GM18909 (cell line): ENCODE data around the gene ERBIN.

Experiments
- ATAC-seq: cut with Tn5 transposase; IDR thresholded peaks from one replicate; pipeline ENCODE4 v1.9.1; 2021; ENCODE audit warnings: mild to moderate bottlenecking; ENCODE audit not compliant: unreplicated experiment, poor library complexity

ERBIN gene

GRCh38 chr5:65916066-65916465 is 10.3 kb upstream of the ERBIN start:
- ATAC-seq = no peak

DNA sequence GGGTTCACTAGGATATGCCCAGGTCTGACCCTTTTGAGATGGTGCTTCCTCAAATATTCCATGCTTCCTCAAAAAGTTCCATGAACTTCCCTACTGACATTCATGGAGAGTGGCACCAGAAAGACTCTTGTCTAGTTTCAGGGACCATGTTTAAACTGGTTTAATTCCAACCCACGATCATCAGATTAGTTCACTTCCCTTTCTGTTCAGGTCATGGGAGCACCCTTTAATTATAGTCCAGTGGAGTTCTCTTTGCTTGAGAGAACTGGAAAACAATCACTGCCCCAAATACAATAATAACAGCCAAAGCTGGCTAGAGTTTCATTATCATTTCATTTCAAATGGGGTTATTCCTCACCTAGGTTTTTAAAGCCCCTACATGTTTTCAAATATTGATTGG is 9.7 kb upstream of the ERBIN start:
- no peak for ATAC-seq

- no peak for ATAC-seq
These were observed 6.6 kb upstream of the ERBIN start for GRCh38 chr5:65919773-65920172.

GRCh38 chr5:65923339-65923738 is 3.0 kb upstream of the ERBIN start:
- no peak for ATAC-seq

GRCh38 chr5:65924366-65925043 is 1.9 kb upstream of the ERBIN start:
- ATAC-seq = no peak

GRCh38 chr5:65925044-65925600 is 1.3 kb upstream of the ERBIN start:
- peak; percentile 61 for ATAC-seq

DNA sequence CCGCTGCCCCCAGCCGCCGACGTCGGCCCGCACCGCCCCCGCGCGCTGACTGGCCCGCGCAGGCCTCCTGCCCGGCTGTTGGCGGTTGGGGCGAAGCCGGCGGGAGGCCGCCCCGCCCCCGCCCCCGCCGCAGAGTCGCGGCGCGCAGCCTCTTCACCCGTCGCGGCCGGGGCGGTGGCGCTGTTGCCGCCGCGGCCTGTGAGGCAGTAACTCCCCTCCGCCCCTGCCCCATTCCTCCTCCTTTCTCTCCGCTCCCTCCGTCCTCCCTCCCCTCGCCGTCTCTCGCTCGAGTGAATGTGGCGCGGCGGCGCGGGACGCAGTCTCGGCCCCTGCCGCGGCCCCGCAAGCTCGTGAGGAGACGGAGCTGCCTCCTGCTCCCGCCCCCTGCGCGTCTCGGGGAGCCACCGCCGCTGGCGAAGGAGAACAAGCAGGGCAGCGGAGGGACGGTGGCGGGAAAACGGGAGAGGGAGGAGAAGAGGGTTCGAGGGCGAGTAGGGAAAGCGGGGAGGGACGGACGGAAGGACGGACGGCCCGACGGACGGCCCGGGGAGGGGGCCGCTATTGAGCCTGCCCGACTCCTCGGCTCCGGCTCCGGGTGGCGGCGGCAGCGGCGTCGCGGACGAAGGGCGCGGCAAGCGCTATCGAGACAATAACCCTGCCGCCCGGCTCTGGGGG is 637 bp upstream of the ERBIN start:
- peak; percentile 70 for ATAC-seq

GRCh38 chr5:65926893-65927292 is 518 bp downstream of the ERBIN start:
- ATAC-seq = no peak

DNA sequence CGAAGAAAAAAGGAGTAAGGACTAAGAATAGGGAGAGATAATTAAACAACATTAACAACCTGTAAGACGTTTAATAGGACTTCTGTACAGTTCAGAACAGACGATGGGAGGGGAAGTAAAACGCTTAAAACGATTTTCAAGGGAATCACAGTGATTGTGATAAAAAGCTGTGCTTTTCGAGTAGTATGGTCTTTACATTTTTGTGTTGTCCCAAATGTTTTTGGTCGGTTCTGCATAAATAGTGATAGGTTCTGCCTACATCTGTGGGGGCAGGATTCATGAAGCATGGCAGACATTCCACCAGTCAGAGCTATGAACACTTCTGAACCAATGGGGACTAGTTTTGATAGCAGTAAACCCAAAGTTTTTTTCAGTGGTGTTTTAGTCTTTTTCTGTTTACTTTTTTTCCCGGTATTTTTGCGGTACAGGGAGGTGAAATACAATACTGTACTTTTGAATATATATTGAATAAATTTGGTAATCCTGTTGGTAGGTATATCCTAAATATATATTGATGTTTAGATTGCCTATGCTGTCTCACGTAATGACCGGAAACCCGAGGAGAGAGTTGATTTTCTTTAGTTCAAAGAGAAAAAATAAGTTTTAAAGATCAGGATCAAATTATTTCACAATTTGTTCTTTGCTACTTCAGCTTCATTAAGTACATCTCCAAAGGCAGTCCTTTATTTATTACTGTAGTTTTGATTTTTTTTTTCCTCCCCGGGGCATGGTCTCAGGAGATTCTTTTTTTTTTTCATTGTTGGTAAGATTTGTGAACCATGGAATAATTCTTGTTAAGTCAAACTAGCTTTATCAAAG is 1.3 kb downstream of the ERBIN start:
- peak; percentile 28 for ATAC-seq

- no peak for ATAC-seq
These were observed 2.0 kb downstream of the ERBIN start for GRCh38 chr5:65928322-65928752.

DNA sequence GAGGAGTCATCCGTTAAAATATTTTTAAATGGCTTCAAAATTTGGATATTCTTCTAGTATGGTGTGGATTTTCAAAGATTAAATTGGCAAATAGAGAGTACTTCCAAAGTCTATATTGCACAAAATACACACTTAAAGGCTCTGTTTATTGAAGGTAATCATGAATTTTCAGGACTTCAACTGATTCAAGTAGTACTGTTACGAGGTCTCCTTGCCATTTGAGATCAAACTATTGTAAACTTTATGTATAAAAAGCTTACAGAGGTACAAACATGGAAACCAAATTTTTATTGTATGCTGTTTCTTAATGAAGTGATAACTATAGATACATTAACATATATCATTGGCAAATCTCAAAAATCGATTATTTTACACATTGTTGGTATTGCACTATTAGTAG is 2.5 kb downstream of the ERBIN start:
- ATAC-seq = no peak

DNA sequence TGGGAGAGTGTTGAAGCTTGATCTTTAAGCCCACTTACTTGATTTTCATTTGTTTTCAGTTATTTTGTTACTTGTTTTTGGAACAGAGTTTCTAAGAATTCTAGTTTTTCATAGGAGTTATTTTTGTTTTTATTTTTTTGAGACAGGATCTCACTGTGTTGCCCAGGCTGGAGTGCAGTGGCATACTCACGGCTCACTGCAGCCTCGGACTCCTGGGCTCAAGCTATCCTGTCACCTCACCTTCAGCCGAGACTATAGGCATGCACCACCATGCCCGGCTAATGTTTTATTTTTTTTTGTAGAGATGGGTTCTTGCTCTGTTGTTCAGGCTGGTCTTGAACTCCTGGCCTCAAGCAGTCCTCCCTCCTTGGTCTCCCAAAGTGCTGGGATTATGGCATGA is 6.3 kb downstream of the ERBIN start:
- ATAC-seq = no peak

DNA sequence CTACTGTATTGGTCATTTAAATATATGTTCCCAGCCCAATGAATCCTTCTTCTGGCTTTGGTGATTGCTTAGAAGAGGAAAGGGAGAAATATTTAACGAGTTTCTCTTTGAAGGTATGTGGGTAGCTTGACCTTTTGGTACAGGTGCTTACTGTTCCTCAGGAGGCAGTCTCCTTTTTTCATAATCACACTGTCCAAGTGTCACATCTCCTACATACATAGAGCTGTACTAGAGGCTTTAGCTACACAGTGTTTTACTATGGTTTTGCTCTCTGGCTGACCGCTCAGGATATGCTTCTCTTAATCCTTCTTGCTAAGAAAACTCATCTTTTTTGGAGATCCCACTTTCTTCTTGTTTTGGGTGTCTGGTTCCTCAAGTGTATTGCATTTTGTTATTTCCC is 6.9 kb downstream of the ERBIN start:
- ATAC-seq = no peak

- ATAC-seq = peak; percentile 93
These were observed 11.9 kb downstream of the ERBIN start for GRCh38 chr5:65938256-65938655.

- ATAC-seq = no peak
These were observed 17.4 kb downstream of the ERBIN start for GRCh38 chr5:65943771-65944170.

DNA sequence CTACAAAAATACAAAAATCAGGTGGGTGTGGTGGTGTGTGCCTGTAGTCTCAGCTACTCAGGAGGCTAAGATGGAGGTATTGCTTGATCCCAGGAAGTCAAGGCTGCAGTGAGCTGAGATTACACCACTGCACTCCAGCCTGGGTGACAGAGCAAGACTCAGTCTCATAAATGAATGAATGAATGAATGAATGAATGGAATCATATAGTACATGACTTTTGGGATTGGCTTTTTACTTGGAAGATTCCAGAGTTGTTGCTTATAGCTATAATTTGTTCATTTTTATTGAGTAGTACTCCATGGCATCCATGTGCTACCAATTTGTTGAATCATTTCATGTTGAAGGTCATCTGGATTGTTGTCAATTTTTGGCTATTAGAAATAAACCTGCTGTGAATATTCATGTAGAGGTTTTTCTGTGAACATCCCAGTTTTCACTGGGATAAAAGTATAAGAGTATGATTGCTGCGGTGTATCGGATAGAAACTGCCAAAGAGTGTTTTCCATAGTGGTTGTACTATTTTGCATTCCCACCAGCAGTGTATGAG is 19.9 kb downstream of the ERBIN start:
- no peak for ATAC-seq

DNA sequence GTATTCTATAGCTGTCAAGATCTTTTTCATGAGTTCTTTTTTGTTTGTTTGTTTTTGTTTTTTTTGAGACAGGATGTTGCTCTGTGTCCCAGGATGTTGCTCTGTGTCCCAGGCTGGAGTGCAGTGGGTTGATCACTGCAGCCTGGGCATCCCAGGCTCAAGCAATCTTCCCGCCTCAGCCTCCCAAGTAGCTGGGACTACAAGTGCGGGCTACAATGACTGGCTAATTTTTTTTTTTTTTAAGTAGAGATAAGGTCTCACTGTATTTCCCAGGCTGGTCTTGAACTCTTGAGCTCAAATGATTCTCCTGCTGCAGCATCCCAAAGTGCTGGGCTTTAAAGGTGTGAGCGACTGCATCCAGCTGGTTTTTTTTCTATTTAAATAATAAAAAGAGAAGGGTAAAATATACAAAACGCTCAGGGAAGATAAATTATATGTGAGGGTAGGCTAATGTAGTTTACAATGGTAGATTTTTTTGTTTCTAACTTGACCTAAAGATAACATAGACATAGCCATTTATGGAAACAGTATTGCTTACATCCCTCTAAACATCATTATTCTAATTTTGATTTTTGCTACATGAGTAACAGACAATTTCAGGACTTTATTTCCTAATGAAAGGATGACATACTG is 21.9 kb downstream of the ERBIN start:
- ATAC-seq = no peak

DNA sequence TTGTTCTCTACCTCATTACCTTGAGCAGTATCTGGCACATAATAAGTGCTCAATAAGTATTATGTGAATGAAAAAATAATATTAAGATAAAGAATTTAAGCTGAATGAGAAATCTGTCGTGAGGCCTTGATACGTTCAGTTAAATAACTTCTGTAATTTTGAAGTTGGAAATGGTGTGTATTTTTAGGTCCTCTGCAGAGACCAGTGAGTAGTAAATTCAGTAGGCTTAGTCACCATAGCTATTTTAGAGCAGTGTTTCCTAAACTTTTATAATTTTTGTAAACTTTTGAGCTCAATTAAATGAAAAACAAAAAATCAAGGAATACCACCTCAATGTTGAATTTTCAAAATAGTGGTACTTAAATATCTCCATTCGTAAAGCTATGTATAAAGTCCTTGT is 25.0 kb downstream of the ERBIN start:
- no peak for ATAC-seq

DNA sequence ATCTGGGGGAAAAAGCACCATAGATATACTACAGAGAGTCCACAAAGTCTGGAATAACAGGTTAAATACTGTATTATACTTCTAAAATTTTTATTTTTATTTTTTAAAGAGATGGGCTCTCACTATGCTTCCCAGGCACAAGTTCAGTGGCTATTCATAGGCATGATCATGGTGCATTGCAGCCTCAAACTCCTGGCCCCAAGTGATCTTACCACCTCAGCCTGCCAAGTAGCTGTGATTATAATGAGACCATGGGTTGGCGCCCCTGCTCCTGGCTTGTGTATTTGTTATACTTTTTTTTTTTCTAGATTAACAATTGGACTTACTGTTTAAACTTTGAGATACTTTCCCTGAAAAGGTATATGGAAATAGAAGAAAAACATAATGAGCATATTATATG is 25.9 kb downstream of the ERBIN start:
- no peak for ATAC-seq

GRCh38 chr5:65954200-65954599 is 27.8 kb downstream of the ERBIN start:
- ATAC-seq = no peak
